GM19193 (cell line): ENCODE results near the gene GLTP.

Source experiments
- POLR2A ChIP-seq: IDR thresholded peaks from 4 replicates; pipeline ENCODE4 v1.6.1; 2011; ENCODE audit not compliant: insufficient read depth, insufficient read length; ENCODE audit errors: extremely low read depth

GLTP gene

DNA sequence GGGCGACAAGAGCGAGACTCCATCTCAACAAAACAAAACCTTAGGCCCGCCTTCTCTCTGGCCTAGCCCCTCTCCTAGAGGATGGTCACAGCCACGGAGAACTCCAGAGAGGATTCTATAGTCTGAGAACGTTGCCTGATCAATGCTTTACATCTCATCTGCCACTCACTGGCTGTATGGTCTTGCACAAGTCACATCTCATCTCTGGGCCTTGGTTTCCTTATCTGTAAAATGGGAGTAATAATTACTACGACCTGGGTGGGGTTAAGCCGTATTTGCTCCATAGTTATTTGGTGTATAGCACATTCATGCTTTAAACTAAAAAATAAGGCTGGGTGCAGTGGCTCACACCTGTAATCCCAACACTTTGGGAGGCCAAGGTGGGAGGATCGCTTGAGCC is 55.6 kb downstream of the GLTP start:
- TF ChIP-seq POLR2A, result no peak

DNA sequence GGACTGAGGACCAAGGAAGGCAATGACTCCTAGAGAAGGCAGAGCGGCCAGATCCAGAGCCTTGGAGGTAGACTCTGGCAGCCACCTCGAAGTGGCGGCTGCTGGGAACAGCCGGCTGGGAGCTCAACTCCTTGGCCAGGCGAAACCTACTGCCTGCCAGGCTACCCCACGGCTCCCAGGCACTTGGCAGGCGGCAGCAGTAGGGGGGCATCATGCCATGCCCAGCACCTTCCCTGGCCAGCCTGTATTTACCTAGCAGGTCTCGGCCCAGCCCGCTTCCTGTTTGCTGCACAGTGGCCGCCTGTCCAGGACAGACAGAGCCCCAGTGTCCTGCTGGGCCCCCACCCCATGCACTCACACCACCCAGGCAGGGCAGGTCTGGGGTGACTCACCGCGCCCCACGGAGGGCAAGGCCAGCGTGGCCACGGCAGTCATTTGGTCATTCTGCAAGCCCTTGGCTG is 57.4 kb downstream of the GLTP start:
- TF ChIP-seq POLR2A, result no peak

DNA sequence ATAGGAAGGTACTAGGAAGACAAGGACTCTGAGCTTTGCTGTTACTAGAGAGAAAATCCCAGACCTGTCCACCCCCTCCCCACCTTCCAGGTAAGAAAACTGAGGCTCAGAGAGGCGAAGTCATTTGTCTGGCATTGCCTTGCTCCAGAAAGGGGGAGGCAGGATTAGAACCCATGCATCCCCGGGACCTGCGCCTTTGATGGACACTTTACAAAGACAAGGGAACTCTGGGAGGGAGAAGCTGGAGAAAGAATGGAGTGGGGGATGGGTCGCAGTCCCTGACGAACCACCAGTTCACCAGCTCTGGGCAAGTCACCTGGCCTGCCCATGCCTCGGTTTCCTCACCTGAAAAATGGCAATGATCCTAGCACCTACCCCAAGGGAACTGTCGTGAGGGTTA is 57.9 kb downstream of the GLTP start:
- no peak for TF ChIP-seq POLR2A

DNA sequence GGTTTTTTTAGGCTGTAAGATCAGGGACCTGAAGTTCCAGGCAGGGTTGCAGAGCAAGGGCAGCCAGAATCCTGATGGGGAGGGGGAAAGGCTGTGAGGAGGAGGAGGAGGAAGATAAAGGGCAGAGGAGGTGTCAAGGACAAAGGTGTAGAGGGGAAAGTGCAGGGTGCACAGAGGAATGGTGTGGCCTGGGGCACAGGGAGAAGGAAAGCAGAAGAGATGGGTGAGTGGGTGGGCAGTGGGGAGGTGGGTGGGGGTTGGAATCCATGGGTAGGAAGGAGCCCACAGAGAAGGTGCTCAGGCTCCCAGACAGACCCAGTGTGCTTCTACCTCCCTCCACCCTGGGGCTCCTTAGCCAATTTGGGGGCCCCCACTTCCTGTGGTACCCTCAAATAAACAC is 58.4 kb downstream of the GLTP start:
- TF ChIP-seq POLR2A, result no peak

DNA sequence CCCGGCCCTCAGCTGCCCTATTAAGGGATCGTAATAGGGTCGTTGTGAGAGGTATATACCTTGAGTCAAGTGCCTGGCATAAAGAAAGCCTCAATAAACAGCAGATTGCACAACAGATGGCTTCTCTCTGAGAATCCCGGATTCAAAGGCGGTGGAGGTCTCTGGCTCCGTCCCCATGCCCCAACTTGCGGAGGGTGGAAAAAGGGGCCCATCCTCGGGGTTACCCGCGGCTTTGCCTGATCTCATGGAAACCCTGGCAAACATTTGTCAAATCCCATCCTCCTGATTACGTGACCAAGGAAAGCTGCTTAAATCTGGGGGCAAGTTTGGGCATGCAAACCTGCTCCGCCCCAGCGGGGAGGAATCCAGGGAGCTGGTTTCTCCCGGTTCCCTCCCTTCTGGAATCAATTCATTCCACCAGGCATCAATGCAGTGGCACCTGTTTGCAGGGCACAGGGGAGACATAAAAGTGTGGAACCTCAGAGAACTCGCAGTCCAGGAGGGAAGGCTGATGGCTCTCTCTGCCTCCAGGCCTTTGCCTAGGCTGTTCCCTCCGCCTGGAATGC is 59.4 kb downstream of the GLTP start:
- no peak for TF ChIP-seq POLR2A

DNA sequence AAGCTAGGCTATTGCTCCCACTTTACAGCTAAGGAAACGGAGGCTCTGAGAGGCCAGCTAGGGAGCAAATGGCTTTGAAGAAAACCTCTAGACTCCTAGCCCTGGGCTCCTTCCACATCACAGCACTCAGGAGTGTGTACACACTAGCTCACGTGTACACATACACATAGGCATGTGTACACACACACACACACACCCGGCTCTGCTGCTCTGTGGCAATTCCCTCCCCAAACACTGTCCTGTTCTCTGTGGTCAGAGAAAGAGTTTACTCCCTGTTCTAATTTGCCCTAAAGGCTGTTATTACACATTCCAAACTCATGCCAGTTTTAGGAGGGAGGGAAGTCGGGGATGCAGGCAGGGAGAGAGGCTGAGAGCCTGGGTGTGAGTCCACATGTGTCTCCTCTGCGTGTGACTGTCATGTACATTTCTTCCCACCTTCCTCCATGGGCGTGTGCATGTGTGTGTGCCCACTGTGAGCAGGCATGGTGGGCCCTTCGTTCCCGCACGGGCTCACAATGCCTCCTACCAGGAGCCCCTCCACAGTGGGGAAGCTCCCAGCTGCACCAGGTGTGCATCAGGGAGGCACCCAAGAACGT is 61.3 kb downstream of the GLTP start:
- TF ChIP-seq POLR2A, result no peak

DNA sequence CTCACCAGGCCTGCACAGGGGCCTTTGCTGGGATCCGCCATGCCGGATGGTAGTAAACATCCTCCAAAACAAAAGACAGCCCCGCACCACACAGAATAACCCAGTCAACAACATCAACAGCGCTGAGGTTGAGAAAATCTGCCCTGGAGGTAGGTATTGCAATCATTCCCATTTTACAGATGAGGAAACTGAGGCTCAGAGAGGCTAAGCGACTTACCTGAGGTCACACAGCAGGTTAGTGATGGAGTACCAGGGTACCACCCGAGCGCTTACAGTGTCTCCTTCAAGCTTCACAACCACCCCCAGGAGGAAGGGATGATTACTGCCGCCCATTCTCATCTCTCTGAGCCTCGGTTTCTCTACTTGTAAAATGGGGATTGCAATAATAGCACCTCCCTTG is 62.1 kb downstream of the GLTP start:
- no peak for TF ChIP-seq POLR2A

DNA sequence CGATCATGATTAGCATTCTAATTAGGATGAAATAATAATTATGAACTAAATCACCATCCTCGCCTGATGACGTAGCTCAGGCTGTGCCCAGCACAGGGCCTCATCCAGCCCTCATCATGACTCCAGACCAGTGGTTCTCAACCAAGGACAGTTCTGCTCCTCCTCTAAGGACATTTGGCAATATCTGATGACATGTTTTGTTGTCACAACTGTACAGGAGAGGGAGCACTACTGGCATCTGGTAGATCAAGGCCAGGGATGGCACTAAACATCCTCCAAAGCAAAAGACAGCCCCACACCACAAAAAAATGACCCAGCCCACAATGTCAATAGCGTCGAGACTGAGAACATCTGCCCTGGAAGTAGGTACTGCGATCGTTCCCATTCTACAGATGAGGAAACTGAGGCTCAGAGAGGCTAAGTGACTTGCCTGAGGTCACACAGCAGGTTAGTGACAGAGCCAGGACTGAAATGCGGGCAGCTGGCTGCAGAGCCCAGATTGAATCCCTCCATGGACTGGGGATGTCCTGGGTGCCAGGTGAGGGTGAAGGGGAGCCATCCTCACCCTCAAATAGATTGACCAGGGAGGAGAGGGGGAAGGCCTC is 62.6 kb downstream of the GLTP start:
- no peak for TF ChIP-seq POLR2A

DNA sequence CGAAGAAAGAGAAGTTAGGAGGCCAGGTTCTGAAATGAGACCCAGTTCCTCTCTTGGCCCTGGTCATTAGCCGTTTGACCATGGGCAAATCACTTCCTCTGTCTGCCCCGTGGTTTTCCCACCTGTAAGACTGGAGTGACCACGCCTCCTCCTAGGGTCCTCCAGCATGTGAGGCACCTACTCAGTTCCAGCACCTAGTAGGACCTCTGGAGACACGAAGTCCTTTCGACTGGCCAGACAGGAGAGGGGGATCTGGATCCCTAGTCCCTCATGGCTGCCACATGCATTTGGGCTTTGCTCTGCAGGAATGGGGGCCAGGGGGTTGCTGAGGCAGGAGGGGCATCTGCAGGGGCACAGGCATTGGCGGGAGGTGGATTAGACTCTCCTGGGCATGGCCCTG is 63.5 kb downstream of the GLTP start:
- no peak for TF ChIP-seq POLR2A

DNA sequence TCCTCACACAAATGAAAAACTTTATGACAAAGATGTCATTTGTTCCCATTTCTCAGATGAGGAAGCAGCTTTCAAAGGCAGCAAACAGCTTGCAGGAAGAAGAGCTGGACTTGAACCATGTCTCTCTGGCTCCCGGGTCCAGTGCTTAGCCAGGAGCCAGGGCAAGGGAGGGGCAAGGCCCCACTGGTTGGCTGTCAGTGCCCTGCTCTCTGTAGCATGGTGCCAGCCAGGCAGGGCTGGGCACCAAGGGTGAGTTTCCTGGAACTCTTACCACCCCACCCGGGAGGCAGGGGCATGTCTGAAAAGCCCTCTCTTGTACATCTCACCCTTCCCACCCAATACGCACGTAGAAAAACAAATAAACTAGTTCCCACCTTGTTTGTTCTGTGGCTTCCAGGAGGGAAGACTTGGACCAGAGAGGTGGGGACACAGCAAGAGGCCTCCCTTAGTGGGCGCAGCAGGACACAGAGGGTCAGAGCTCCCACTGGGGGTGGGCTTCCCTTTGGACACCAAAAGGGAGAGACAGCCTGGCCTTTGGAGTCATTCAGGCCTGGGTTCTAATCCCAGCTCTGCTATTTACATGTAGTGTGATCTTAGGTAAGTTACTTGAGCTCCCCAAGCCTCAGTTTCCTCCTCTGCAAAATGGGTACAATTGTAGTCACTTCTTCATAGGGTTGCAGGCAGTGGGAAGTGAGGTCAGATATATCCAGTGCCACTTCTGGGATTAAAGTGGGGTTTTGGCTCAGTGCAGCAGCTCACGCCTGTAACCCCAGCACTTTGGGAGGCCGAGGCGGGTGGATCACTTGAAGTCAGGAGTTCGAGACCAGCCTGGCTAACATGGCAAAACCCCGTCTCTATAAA is 64.4 kb downstream of the GLTP start:
- TF ChIP-seq POLR2A, result no peak

DNA sequence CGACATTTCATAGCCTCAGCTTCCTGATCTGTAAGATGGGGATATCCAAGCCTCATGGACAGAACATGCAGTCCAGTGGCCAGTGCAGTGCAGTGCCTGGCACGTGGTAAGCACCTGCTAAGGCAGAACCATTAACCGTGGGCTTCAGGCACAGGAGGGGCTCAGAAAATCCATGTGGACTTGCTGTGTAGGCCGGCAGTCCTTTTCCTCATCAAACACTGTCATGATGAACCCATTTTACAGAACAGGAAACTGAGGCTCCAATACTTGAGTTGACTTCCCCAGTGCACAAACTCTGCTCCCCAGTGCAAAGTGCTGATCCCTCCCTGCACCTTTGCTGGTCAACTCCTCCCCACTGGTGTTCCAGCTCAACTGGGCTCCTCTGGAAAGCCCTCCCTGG is 65.1 kb downstream of the GLTP start:
- no peak for TF ChIP-seq POLR2A

DNA sequence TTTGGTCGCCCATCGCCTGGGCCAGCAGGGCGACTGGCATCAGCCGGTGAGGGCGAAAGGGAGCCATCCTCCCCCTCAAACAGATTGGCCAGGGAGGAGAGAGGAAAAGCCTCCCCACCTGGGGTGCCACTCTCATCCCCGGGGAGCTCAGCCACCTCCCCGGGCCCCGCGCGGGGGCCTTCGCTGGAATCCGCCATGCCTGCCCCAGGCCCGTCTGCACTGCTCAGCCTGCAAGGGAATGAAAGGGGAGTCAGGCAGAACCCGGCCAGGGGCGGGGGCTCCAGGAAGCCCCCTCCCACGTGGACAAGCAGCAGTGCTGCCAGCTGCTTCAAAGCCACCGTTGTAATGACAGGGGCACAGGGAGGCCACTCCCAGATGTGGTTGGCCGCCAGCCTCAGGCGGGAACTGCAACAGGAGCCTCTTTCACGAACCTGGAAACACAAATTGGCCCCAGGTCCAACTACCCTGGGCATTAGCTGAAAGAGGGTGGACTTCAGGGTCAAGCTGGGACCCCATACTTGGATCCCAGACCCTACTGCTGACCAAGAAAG is 65.7 kb downstream of the GLTP start:
- no peak for TF ChIP-seq POLR2A

DNA sequence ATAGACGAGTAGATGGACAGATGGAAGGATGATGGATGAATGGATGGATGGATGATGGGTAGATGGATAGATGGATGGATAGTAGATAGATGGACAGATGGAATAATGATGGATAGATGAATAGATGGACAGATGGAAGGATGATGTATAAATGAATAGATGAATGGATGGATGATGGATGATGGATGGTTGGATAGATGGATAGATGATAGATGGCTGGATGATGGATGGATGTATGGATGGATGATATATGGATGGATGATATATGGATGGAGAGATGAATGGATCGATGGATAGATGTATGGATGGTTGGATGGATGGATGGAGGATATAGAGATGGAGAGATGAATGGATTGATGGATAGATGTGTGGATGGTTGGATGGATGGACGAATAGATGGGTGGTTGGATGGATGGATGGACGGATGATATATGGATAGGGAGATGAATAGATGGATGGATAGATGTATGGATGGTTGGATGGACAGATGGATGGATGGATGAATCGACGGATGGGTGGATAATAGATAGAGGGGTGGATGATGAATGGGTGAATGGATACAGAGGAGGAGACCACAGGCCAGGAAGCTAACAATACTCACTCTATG is 66.4 kb downstream of the GLTP start:
- TF ChIP-seq POLR2A, result no peak

DNA sequence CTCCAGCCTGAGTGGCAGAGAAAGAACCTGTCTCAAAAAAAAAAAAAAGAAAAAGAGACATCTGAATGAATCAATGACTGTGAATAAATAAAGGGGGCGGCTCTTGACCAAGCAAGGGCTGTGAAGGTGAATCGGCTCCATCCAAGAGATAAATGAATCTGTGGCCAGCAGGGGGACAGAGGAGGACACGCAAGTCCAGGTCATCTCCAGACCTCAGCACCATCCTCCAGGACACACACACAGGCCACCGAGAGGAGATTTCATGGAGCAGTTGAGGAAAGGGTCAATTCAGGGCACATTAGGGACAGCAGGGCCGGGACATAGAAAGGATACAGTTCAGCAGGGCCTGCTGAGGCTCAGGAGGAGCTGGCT is 68.7 kb downstream of the GLTP start:
- no peak for TF ChIP-seq POLR2A

DNA sequence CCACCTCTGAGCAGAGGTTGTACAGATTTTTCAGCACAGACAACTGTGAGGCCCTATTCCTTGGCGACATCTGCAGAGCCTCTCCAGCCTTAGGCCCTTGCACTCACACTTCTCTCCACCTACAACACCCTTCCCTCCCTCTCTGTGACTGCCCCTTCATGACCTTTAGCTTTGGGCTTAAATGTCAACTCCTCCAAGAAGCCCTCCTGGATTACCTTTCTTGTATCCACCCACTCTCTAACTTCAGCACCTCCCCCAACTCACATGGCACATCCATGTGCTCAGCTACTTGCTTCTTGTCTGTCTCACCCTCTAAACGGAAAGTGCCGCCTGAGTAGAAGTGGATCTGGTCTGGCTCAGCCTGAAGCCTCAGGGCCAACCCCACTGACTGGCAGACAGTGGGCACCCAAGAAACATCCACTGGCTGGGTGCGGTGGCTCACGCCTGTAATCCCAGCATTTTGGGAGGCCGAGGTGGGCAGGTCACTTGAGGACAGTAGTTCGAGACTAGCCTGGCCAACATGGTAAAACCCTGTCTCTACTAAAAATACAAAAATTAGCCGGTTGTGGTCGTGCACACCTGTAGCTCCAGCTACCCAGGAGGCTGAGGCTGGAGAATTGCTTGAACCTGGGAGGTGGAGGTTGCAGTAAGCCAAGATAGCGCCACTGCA is 69.3 kb downstream of the GLTP start:
- TF ChIP-seq POLR2A, result no peak

DNA sequence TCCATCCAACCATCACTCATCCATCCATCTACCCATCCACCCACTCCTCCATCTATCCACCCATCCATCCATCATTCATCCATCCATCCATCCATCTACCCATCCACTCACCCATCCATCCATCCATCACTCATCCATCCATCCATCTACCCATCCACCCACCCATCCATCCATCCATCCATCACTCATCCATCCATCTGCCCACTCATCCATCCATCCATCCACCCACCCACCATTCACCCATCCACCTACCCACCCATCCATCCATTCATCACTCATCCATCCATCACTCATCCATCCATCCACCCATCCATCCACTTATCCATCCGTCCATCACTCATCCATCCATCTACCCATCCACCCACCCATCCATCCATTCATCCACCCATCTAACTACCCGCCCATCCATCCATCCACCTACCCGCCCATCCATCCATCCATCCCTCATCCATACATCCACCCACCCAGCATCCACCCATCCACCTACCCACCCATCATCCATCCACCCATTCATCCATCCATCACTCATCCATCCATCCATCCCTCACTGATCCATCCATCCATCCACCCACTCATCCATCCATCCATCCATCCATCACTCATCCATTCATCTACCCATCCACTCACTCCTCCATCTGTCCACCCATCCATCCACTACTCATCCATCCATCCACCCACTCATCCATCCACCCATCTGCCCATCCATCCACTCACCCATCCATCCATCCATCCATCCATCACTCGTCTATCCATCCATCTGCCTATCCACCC is 71.3 kb downstream of the GLTP start:
- TF ChIP-seq POLR2A, result no peak
